GM21515 (cell line): ENCODE measurements around the gene TXLNB.

Experiments
- ATAC-seq: cut with Tn5 transposase; IDR thresholded peaks from one replicate; pipeline ENCODE4 v1.9.1; 2021; ENCODE audit not compliant: unreplicated experiment

The TXLNB gene

DNA sequence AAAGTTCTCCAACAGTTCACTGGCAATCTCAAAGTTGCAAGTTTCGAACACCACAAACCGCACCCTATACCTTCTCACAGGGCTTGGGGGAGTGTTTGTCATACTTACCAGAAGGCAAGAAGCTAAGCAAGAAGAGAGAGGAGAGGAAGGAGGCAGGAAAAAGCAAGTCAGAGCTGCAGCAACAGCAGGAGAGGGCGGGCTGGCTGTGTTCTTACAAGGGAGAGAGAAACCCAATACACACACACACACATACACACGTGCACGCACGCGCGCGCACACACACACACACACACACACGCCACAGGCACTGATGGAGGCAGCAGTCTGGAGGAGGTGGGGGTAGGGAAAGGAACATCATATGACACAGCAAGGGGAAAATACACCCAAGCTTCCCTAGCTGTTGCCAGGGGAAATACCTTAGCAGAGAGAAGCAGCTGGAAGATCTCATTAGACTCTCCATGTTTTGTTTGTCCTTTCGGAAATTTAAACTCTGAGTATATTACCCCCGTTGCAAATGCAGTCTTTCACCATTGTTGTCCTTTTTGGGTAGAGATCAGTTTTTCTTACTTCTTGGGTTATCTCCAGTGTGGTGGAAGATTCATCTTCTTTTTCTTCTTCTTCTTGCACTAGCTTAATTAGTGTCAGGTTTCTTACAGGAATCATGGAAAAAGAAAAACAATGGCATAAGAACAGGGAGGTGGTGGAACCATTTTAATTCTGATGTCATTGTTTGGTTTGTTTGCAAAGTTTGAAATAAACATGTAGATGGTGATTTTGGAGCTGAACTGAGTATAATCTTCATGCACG, at the start of gene TXLNB:
TXLNB (minus strand) TSS at position 186 of the 807 bp plus-strand sequence. CDS start 3,099 bp downstream, outside the sequence.
- peak; percentile 71 for ATAC-seq

DNA sequence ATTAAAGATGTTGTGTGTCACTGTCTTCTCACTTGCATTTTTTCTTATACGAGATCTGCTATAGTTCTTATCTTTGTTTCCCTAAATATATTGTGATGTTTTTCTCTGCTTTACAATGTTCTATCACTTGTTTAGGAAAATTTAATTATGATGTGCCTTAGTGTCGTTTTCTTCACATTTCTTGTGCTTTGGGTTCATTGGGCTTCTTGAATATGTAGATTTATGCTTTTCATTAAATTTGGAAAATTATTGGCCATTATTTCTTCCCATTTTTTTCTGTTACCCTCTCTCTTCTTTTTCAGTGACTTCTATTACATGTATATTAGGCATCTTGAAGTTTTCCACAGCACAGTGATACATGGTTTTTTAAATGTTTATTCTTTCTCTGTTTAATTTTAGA, 49.3 kb upstream of the TXLNB start:
- ATAC-seq, result no peak

DNA sequence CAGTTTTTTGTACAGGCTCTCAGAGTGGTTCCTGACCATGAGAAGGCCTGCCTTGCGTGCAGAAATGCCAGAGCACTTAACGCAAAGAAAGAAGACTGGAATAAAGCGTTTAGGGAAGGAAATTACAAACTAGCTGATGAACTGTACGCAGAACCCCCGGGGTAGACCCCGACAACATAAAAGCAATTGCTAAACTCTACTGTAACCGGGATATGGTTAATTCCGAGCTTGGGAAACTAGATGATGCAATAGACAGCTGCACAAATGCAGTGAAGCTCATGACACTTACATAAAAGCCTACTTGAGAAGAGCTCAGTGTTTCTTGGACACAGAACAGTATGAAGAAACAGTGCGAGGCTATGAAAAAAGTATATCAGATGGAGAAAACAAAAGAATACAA, 47.0 kb upstream of the TXLNB start:
- no peak for ATAC-seq

DNA sequence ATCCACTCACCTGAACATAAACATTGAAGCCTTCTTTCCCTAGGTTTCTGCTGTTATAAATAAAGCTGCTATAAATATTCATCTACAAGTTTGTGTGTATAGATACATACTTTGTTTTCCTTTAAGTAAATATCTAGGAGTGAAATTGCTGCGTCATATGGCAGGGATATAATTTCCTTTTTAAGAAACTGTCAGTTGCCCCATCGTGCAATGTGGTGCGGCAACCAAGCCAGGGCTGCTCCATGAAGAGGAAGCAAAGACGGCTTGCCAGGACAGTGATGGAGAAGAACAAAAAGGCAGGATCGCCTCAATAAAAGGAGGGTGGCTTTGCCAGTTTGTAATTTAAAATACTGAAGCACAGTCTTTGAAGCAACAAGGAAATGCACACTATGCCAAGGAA, 46.0 kb upstream of the TXLNB start:
- ATAC-seq, result no peak

DNA sequence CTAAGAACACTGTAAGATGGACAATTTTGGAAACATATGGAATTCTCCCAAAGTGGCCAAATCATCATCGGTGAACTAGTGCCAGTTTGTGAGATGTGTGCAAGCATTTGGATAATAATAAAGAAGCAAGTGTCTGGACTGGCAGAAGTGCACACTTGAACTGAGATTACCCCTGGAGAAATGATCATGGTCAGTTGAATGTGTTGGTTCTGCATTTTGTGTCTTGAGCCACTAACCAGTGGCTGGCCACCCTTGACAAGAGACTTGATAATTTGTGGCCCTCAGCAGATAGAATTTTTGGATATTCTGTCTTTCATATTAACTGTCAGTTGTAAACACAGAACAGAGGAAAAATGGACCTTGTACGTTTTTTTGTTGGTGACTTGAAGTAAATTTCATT, 45.2 kb upstream of the TXLNB start:
- ATAC-seq, result no peak

DNA sequence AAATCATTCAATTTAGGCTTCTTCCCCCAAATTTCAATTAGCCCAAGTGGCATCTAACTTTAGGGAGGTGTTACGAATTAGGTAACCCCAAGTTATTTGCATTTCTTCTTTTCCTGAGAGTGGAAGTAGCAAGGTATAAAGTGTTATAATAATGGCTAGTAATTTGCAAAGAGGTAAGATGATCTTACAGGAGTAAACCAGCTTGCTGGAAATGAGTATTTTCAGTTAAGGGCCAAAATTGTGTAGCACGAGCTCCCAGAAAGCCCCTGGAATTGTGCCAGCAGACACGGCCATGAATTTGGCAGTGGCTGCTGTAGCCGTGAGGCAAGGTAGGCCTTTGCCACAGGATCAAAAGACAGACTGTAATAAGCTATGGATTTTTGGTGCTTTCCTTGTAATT, 44.7 kb upstream of the TXLNB start:
- ATAC-seq, result no peak

DNA sequence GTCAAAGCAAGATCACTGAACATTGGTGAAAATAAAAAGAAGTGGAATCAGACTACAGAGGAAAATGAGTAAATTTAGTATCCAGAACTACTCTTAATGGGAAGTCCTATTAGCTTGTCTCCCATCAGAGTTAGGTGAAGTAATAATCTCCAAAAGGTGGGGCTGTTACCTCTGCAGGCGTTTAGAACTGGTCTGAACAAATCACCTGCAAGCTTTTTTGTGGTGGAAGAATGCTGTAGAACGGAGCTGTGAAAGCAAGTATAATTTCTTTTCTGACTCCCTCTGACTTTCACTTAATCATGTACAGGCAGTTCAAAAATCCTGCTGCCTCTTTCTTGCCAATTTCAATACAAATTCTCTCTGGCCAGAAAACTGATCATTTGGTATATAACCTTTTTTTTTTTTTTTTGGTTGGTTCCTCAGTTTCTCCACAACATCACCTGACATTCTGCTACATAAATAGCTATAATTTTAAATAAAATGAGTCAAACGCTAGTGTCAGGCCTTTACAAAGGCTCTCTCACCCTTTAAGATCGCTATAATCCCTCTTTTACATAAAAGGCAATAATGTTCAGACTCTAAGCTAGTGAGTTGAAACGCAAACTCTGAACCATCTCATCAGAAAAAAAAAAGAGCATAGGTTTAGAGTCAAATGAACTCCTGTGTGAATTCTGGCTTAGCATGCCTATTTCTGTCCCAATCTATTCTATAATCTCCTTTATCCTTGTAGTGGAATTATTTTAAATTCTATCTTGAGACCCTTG, 43.8 kb upstream of the TXLNB start:
- ATAC-seq, result no peak

DNA sequence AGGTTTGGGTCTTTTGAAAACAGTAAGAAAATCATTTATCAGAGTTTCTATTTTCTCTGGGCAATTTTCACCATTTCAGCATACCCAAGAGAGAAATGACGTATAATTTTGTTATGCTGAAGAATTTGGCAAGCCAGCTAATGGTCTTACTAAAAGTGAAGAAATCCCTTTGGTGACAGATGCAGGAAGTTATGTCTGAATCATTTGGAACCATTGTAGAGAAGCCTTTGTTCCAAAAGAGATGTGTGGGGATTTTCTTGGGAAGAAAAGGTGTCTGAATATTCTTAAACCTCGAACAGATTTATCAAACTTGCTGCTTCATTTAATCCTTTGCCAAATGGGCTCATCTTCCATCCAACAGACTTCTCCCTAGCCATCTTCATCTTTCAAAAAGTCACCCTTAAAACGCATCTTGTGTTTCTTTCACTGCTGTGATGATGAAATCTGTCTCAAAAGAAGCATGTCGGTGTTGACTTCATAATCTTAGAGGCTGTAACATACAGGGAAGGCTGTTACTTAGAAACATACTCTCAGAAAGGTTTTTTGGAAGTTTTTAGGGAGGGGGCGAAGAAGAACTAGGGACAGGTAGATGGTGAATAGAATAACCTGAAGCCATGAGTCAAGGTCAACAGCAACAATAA, 43.1 kb upstream of the TXLNB start:
- no peak for ATAC-seq

DNA sequence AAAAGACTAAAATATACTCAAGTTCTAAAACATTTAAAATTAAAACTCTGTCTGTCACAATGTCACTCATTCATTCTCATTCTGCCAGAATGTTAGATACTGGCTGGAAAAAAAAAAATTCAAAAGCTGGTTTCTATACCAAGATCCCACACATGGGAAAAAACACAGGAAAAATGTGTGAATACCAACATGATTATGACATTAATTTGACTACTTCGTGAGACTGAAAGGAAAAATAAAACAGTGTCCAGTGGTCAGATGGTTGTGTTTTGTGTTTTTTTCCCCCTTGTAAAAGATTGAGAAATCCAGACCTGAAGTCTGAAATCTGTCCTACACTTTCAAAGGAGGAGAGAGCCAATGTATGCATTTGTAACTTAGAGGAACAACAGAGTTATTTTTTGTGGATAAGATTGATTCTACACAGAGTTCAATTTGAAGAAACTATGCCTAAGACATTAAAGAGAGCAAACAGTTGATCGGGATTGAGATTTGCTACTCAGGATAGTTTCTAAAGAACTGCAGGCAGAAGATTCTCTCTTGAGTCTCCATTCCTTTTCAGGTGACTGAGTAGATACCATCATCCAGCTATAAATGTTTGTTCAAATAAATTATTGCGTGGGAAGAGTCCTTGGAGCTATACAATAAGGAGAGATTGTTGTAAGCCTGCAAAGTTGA, 39.2 kb upstream of the TXLNB start:
- ATAC-seq, result no peak

DNA sequence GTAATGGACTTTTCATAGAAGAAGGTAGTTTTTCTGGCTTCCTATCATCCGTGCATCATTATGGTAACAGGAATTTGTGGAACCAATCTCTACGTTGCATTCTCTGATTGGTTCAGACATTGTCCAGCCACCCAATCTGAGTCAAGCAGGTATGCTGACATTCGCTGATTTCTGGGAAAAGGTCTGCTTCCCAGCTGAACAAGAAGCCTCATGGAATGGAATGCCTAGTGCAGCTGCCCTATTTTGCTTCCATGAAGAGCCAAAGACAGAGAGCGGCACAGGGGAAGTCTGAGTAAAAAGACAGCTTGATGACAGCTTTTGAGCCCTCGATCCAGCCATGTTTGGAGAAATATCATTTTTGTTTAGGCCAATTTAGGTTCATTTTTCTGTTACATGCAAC, 38.5 kb upstream of the TXLNB start:
- ATAC-seq, result no peak

DNA sequence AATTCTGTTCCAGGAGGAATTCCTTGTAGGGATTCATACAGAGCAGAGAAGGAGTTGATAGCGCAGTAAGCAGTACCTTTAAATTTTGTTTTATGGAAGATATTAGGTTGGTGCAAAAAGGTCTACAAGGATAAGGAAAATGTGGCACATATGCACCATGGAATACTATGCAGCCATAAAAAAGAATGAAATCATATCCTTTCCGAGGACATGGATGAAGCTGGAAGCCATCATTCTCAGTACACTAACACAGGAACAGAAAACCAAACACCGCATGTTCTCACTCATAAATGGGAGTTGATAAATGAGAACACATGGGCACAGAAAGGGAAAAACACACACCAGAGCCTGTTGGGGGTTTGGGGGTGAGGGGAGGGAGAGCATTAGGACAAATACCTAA, 37.4 kb upstream of the TXLNB start:
- ATAC-seq, result no peak

DNA sequence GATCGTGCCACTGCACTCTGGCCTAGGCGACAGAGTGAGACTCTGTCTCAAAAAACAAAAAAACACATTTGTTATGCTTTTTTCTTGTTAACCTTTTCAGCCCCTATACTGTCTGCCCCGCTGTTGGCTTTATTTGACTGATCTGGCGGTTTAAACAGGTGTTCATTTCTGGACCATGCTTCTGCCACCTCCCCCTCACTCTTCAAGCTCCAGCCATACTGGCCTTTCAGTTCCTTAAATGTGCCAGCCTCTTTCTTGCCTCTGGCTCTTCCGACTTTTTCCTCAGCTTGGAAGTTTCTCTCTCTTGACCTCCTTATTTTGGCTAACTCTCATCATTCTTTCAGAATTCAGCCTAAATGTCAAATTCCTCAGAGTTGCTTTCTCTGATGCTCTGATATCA, 35.2 kb upstream of the TXLNB start:
- ATAC-seq, result no peak

DNA sequence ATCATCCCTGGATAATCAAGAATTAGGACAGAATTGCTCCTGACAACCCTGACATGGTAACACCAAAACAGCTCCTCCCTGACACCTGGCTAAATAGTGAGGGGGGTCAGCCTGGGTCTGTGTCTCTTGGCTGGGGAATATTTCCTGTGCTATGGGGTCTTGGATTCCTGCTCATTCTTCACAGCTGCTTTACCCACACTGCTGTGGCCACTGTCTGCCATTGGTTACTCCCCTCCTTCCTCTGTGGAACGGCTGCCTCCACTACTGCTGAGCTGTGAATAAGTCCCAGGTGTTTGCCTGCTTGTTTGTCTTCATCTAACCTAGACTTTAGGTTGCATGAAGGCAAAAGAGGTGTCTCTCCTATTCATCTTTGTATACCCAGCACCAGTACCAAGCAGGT, 33.9 kb upstream of the TXLNB start:
- no peak for ATAC-seq

DNA sequence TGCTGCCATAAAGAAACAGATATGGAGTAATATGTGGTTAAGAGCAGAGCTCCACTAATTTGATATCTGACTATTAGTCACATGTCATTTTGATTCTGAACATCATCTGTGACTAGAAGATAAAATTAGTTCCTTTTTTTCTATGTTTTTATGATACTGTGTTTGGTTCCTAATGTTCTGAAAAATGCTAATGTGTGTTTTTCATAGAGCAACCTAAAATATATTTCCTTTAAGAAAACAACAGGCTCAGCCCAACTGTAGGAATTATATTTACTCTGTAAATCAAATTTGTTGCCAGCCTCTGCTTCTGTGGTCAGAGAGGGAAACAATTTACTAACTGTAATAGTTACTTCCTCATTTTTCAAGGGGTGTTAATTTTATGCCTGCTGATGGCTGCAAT, 33.3 kb upstream of the TXLNB start:
- ATAC-seq, result peak; percentile 47

DNA sequence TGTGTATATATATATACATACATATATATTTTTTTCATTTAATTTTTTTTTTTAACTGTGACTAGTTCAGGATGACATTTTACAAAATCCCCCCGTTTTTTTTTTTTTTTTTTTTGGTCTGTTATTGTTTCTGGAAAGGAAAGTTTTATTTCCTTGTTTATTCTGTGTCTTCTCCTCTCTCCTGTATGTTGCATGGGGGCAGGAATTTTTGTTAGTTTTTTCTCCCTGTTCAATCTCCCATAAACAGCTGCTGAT, 32.4 kb upstream of the TXLNB start:
- ATAC-seq, result no peak

DNA sequence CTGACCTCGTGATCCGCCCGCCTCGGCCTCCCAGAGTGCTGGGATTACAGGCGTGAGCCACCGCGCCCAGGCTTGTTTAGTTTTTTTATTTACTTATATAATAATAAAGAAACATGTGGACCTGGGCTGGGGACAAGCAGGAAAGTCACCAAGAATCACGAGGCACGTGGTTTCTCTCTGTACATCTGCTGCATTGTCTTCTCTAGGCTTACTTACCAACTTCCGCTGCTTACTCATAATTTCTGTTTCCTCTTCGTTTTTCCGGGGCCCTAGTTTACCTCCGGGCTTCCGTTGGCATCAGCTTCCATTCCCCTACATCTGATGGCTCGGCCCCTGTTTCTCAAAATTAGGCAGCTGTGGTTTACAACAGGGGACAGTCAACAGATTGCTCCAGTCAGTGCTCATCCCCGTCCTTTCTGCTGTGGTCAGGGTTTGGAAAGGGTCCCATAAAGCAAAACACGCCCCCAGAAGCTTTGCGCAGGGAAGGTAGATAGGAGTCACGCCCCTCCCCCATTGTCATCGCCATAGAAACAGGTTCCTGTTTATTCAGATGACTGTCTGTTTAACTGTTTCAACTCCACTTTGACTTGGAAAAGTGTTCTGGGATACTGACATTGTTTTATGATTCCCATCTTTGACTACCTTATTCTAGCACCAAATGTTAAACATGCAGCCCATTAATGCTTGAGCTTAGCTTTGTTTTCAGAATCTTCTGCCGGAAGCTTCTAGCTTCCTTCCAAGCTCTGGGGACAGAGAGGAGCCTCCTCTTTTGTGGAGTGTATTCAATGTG, 31.9 kb upstream of the TXLNB start:
- peak; percentile 38 for ATAC-seq

DNA sequence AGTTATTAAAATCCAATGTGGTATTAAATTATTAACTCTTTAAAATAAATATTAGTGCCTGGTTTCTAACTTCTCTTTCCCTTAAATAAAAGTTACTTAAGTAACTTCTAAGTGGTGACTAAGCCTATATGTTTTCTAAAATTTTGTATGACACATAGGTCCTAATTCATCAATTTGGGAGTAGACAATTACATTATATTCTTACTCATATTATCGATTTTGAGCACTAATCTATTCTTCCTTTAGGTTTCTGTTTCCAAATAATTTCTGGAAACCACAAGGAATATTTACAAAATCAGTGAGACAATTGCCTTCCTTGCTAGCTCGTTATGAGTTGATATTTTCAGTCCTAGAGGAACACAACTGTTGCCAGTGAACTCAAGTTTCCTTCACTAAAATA, 28.3 kb upstream of the TXLNB start:
- ATAC-seq, result no peak

DNA sequence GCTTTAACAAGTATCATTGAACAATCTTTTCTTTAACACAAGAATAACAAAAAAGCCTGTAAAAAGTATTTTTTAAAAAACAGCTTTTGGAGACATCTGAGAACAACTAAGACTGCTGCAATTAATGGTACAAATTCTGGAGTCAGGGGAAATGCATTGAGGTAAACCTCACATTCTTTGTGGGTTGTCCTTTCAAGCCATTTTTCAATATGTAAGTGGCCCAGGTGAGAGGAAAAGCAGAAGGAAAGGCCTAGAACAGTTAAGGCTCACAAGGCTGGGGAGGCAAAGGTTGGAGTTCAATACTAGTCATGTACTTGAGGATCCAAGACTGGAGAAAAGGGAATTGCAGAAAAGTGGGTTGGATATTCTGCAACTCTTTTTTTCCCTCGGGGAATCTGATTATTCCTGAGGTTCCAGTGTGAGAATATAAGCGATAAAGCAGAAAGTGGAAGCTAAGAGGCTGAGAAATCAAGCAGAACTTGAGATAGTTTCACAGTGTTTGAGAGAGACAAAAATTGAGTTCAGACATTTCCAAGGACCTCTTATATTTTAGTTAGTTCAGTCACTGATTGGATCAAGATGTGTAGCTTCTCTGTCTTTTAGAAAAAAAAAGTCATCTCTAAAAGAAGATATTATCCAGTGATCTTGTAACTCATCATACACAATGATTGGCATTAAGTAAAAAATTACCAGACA, 25.0 kb upstream of the TXLNB start:
- no peak for ATAC-seq

DNA sequence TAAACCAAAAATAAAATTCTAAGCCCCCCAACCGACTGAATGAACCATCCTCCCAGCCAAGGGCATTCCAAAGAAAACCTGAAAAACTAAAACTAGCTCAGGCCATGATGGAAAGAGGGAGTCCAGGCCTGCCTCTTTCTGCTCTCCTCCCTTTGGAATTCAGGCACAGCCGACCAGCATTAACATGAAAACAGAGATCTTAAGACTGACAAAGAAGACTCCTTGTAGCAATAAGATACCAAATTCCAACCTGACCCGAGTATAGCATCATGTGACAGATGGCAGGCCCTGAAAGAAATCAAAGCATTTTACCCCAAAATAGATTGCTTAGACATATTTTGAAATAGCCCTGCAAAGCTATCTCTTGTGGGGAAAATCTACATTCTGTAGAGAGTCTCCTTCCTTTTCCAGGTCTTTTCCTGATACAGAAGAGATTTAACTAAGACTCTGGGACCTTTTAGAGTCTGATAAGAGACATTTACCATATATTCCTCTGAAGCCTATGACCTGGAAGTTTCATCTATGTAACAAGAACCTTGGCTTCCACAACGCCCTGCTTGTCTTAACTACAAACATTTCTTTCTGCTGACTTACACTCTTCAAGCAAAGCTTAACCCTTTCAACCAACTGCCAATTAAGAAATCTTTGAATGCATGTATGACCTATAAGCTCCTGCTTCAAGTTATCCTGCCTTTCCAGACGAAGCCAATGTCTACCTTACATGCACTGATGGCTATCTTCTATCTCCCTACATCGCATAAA, 22.2 kb upstream of the TXLNB start:
- ATAC-seq, result no peak

DNA sequence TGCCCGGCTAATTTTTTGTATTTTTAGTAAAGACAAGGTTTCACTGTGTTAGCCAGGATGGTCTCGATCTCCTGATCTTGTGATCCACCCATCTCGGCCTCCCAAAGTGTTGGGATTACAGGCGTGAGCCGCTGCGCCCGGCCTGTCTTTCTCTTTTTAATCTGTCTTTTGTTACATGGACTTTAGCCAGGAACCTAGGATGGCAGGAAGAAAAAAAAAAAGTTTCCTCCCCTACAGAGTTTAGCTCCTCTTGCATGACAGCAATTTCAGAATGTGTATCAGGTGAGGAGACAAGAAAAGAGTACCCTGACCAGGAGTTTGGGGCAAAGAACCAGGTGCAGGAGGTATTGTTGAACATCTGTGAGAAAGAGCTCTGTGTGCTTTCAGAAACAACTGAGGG, 21.4 kb upstream of the TXLNB start:
- no peak for ATAC-seq
